OCI-LY3 (cell line): ENCODE results near the gene RPUSD4.

Experiments
- CTCF ChIP-seq: fragments of 200-600, 300-600 bp; sonication (generic); IDR thresholded peaks from 2 replicates; pipeline ENCODE4 v1.5.1; 2014; ENCODE audit warnings: antibody characterized with exemption, low read length, low read depth
- EZH2phosphoT487 ChIP-seq: fragments of 200-600 bp; shearing (Covaris generic); IDR thresholded peaks from 2 replicates; pipeline ENCODE4 v1.6.1; 2018; ENCODE audit warnings: antibody characterized with exemption, mixed run types, low read depth

GRCh38 chr11:126246636-126247035, 35.2 kb upstream of the RPUSD4 start:
- no peak for TF ChIP-seq CTCF
- no peak for TF ChIP-seq EZH2phosphoT487
